ENCODE results near the gene FMNL2.
"Not testable (repeated sequence)": the region's sequence is repeated elsewhere in the genome, so short reads cannot be mapped to it uniquely, and the experiment has no call there.

Gene FMNL2

GRCh38 chr2:152379089-152379488 lies 44.1 kb downstream of the FMNL2 start:
- Mint-ChIP-seq H3K36me3 (ENCODE audit: low read depth) (no peaks in the 10 kb centered on the region), H3K4me3 (no peak overlapping the region), H3K27me3 (peaks cover 13% of the 10 kb centered on the region), H3K9me3 (no peaks in the 10 kb centered on the region), H3K4me1 (ENCODE audit: low read depth) (no peaks in the 10 kb centered on the region), H3K27ac (no peak overlapping the region)

GRCh38 chr2:152380261-152381055 lies 45.5 kb downstream of the FMNL2 start:
- no peaks in the 10 kb centered on the region for H3K4me1 Mint-ChIP-seq (ENCODE audit: low read depth)
- no peak overlapping the region for H3K4me3 Mint-ChIP-seq
- peaks cover 6% of the 10 kb centered on the region for H3K27me3 Mint-ChIP-seq
- no peaks in the 10 kb centered on the region for H3K36me3 Mint-ChIP-seq (ENCODE audit: low read depth)
- H3K9me3 Mint-ChIP-seq = no peaks in the 10 kb centered on the region
- H3K27ac Mint-ChIP-seq = no peak overlapping the region

DNA sequence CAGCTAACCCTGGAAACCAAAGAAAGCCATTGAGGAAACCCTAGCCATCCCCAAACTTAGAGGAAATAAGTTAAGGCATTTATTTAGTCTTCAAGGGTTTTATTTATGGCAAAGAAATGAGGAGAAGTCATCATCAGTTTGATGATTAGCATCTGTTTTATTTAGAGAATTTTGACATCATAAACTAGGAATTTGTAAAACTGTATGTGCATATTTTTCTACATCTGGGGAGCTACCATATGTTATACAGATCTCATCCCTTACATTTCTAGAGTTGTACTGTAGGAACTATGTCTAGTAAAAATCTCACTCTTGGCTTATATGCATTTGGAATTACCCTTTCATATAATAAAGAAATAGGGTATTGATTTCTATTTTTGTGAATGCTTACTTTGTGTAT lies 48.7 kb downstream of the FMNL2 start:
- H3K27ac Mint-ChIP-seq = no peak overlapping the region

DNA sequence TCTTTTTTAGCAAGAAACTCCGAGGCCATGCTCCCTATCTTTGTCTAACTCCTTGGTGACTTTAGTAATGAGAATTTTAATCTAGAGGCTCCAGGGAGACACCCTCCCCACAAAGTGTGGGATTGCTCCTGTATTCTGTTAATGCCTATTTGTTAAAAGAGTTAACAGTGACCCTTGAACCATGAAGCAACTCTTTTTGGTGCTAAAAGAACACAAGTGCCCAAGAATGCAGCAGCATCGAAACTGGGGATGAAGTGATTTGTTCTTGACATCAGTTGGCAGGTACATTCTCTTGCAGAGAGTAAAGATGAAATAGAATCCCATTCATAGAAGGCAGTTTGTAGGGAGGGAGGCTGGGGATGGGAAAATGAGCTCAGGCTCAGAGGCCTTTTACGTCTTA lies 50.0 kb downstream of the FMNL2 start:
- Mint-ChIP-seq H3K27ac (no peak overlapping the region), H3K27me3 (peaks cover 3% of the 10 kb centered on the region), H3K4me3 (no peak overlapping the region)

More for the DNA sequence above, 48.7 kb downstream of the FMNL2 start:
- H3K4me3 Mint-ChIP-seq = no peak overlapping the region
- H3K36me3 Mint-ChIP-seq (ENCODE audit: low read depth) = no peaks in the 10 kb centered on the region
- H3K9me3 Mint-ChIP-seq = no peaks in the 10 kb centered on the region
- H3K4me1 Mint-ChIP-seq (ENCODE audit: low read depth) = no peaks in the 10 kb centered on the region
- H3K27me3 Mint-ChIP-seq = peaks cover 3% of the 10 kb centered on the region

DNA sequence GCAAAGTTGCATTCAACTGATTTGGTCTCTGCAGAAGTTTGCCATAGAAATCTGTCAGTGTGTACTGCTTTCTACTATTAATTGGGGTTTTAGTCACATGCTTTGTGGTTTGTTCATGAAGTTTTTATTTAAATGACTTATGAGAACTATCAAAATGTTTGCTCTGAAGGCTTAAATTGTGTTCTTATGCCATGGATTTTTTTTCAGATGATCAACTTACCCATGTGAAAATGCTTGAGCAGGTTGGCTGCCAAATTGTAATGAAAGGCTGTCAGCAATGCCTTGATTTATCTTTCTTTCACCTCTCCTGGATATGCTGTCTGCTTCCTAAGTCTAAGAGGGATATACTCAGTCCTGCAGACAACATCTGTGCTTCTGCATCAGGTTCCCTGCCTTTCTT lies 50.7 kb downstream of the FMNL2 start:
- no peaks in the 10 kb centered on the region for H3K4me1 Mint-ChIP-seq (ENCODE audit: low read depth)
- H3K27me3 Mint-ChIP-seq = peaks cover 3% of the 10 kb centered on the region
- H3K36me3 Mint-ChIP-seq (ENCODE audit: low read depth) = no peaks in the 10 kb centered on the region
- peaks cover 6% of the 10 kb centered on the region for H3K9me3 Mint-ChIP-seq
- no peak overlapping the region for H3K4me3 Mint-ChIP-seq
- H3K27ac Mint-ChIP-seq = no peak overlapping the region

More for the DNA sequence above, 50.0 kb downstream of the FMNL2 start:
- no peaks in the 10 kb centered on the region for H3K4me1 Mint-ChIP-seq (ENCODE audit: low read depth)
- H3K9me3 Mint-ChIP-seq = peaks cover 6% of the 10 kb centered on the region
- no peaks in the 10 kb centered on the region for H3K36me3 Mint-ChIP-seq (ENCODE audit: low read depth)

DNA sequence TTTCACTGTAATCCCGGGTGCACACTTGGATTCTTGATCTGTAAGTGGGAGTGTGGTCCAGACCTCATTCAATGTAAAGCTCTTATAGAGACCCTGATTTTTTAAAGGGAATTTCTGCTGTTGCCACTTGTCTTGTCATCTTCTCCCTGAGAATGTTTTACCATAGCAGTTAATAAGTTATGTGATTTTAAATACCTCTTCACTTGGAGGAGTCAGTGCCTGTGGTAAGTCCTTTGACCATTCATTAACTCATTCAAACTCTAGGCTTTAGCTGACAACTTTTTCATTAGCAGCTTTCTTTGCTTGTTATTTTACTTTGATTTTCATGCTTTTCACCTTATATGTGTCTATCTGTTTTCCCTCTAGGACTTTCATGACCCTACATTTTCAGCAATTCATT lies 51.3 kb downstream of the FMNL2 start:
- H3K36me3 Mint-ChIP-seq (ENCODE audit: low read depth) = no peaks in the 10 kb centered on the region
- H3K27me3 Mint-ChIP-seq = peaks cover 3% of the 10 kb centered on the region
- peaks cover 9% of the 10 kb centered on the region for H3K9me3 Mint-ChIP-seq
- H3K27ac Mint-ChIP-seq = no peak overlapping the region
- H3K4me3 Mint-ChIP-seq = no peak overlapping the region
- no peaks in the 10 kb centered on the region for H3K4me1 Mint-ChIP-seq (ENCODE audit: low read depth)

DNA sequence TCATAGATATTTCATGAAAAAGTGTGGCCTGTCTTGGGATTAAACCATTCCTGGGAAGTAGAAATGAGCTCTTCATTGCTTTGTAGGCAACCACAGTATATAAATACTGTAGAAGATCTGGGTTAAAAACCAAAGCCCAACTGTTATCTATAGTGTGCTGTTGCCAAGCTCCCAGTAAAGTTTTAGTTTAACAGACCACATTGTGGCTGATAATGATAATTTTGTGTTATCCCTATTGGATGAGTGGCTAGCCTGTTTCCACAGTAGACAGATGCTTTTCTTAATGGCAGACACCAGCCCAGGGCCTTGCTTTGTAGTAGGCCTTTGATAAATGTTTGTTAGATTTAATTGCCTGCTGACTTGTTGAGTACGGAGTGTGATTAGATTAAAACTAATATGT lies 52.1 kb downstream of the FMNL2 start:
- Mint-ChIP-seq H3K27me3 (peaks cover 3% of the 10 kb centered on the region), H3K27ac (no peak overlapping the region), H3K4me3 (no peak overlapping the region), H3K36me3 (ENCODE audit: low read depth) (no peaks in the 10 kb centered on the region), H3K9me3 (peaks cover 9% of the 10 kb centered on the region), H3K4me1 (ENCODE audit: low read depth) (no peaks in the 10 kb centered on the region)

- H3K27me3 Mint-ChIP-seq; H3K4me3 Mint-ChIP-seq; H3K27ac Mint-ChIP-seq; H3K9me3 Mint-ChIP-seq; H3K4me1 Mint-ChIP-seq (ENCODE audit: low read depth); H3K36me3 Mint-ChIP-seq (ENCODE audit: low read depth): not testable (repeated sequence)
Observed at GRCh38 chr2:152388269-152388668, 53.3 kb downstream of the FMNL2 start.

DNA sequence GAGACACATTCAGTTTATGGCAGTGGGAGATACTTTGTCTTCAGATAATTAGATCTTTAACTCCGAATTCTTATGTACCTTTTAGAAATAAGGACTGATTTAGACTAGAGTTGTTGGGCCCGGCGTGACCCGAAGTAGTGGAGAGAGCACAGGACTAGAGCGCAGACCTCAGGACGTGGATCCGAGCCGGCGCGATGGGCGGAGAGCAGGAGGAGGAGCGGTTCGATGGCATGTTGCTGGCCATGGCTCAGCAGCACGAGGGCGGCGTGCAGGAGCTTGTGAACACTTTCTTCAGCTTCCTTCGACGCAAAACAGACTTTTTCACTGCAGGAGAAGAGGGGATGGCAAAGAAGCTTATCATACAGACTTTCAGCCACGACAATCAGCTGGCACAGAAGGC lies 54.5 kb downstream of the FMNL2 start:
- Mint-ChIP-seq H3K9me3 (peaks cover 9% of the 10 kb centered on the region), H3K27me3 (no peaks in the 10 kb centered on the region), H3K4me3 (no peak overlapping the region), H3K27ac (no peak overlapping the region), H3K36me3 (ENCODE audit: low read depth) (no peaks in the 10 kb centered on the region), H3K4me1 (ENCODE audit: low read depth) (no peaks in the 10 kb centered on the region)

DNA sequence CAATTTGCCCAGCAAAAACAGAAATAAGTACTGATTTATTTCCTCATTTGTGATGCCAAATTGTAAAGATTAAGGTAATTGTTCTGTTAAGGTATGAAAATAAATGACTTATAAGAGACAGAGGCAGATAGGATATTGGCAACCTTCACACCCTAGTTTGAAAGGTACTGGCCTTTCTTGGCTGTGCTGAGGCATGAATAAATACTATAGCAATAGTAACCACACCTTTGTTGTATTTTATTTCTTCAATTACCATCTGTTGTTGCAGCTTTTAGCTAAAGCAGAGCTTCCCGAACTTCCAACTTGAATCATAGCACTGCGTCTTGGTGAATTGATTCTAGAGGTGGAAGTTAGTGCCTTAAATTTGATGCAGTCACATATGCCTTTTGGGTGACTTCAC lies 55.9 kb downstream of the FMNL2 start:
- Mint-ChIP-seq H3K9me3 (peaks cover 9% of the 10 kb centered on the region), H3K36me3 (ENCODE audit: low read depth) (no peaks in the 10 kb centered on the region), H3K27ac (no peak overlapping the region), H3K4me3 (no peak overlapping the region), H3K27me3 (no peaks in the 10 kb centered on the region), H3K4me1 (ENCODE audit: low read depth) (no peaks in the 10 kb centered on the region)

DNA sequence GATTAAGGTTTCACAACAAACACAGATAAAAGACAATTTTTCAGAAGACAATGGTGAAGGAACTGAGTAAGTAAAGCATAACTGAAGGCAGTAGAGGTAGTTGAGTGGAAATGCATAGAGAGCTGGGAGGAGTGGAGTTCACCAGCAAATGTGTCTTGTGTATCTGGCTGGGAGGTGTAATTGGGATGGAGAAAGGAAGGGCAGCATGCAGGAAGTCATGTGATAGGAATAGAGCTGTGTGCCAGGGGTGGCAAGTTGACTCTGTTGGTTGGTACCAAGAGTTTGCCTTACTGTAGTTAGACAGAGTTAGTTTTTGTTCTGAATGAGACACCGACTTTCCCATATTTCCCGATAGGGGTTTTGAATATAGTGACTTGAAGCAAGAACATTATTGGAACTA lies 56.3 kb downstream of the FMNL2 start:
- H3K27ac Mint-ChIP-seq = no peak overlapping the region
- peaks cover 9% of the 10 kb centered on the region for H3K9me3 Mint-ChIP-seq
- no peaks in the 10 kb centered on the region for H3K27me3 Mint-ChIP-seq
- H3K36me3 Mint-ChIP-seq (ENCODE audit: low read depth) = no peaks in the 10 kb centered on the region
- no peaks in the 10 kb centered on the region for H3K4me1 Mint-ChIP-seq (ENCODE audit: low read depth)
- H3K4me3 Mint-ChIP-seq = no peak overlapping the region

GRCh38 chr2:152393377-152393776 lies 58.4 kb downstream of the FMNL2 start:
- Mint-ChIP-seq H3K27ac (no peak overlapping the region), H3K36me3 (ENCODE audit: low read depth) (no peaks in the 10 kb centered on the region), H3K4me1 (ENCODE audit: low read depth) (no peaks in the 10 kb centered on the region), H3K27me3 (no peaks in the 10 kb centered on the region), H3K4me3 (no peak overlapping the region), H3K9me3 (peaks cover 9% of the 10 kb centered on the region)

GRCh38 chr2:152394326-152394725 lies 59.4 kb downstream of the FMNL2 start:
- Mint-ChIP-seq H3K27ac (no peak overlapping the region), H3K27me3 (peaks cover 8% of the 10 kb centered on the region), H3K4me1 (ENCODE audit: low read depth) (no peaks in the 10 kb centered on the region), H3K4me3 (no peak overlapping the region), H3K36me3 (ENCODE audit: low read depth) (no peaks in the 10 kb centered on the region), H3K9me3 (peaks cover 9% of the 10 kb centered on the region)

DNA sequence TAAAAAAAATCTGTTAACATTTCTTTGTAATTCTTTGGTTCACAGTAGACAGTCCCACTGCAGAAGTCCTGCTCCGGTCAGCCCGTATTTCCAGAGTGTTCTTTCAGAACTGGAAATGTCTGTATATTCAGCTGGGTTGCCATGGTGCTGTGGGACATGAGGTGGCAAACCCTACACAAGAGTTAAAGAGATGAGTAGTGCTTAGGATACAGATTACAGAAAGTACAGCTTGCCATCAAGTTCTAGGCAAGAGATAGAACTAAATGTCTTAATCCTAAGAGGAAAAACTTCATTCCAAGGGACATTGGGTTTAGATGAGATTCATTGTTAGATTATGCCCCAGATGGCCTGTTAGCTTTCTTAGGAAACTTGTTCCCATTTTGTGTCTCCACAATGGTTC lies 60.1 kb downstream of the FMNL2 start:
- H3K4me1 Mint-ChIP-seq (ENCODE audit: low read depth) = no peaks in the 10 kb centered on the region
- H3K27me3 Mint-ChIP-seq = peaks cover 8% of the 10 kb centered on the region
- H3K36me3 Mint-ChIP-seq (ENCODE audit: low read depth) = no peaks in the 10 kb centered on the region
- no peak overlapping the region for H3K27ac Mint-ChIP-seq
- H3K9me3 Mint-ChIP-seq = peaks cover 3% of the 10 kb centered on the region
- no peak overlapping the region for H3K4me3 Mint-ChIP-seq

DNA sequence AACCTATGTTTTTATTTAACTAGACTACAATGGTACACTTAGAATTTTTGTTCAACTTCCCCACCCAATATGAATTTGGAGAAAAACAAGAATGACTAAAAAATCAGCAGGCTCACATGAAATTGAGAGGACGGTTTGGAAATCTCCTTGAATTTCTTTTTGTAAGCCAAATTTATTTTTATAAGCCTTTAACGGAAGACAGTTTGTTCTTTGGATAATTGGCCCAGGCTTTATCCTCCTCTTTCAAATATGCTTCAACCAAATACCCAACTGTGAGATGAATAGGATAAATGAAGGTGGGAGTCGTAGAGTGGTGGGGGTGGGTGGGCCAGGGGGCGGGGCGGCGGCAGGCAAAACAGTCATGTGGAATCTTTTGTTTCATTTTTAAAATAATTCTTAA lies 60.6 kb downstream of the FMNL2 start:
- Mint-ChIP-seq H3K4me3 (no peak overlapping the region), H3K36me3 (ENCODE audit: low read depth) (no peaks in the 10 kb centered on the region), H3K9me3 (peaks cover 3% of the 10 kb centered on the region), H3K27me3 (peaks cover 8% of the 10 kb centered on the region), H3K4me1 (ENCODE audit: low read depth) (no peaks in the 10 kb centered on the region), H3K27ac (no peak overlapping the region)

DNA sequence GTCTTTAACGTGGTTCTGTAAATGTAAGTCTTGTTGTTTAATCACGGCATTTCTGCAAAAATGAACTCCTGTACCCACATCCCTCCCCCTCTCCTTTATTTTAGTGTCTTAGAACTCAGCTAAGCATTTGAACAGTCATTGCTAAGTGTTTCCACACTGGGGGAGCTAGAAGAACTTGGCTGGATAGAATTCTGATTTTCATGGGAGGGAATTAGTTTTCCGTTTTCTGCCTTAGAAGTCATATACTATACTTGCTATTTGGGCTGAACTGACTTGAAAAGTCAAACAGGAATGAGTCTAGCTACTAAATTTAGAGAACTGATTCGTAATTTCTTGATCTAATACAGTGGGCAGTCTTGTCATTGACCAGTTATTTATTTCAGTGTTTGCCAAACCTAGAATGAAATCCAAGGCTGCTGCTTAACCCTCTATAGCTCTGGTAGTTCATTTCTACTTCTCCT lies 61.1 kb downstream of the FMNL2 start:
- H3K36me3 Mint-ChIP-seq (ENCODE audit: low read depth) = no peaks in the 10 kb centered on the region
- H3K4me1 Mint-ChIP-seq (ENCODE audit: low read depth) = no peaks in the 10 kb centered on the region
- H3K27ac Mint-ChIP-seq = no peak overlapping the region
- H3K9me3 Mint-ChIP-seq = peaks cover 3% of the 10 kb centered on the region
- peaks cover 8% of the 10 kb centered on the region for H3K27me3 Mint-ChIP-seq
- H3K4me3 Mint-ChIP-seq = no peak overlapping the region
